GM08714 (cell line): ENCODE measurements around the gene PDLIM1.

Experiments used
- H3K4me3 ChIP-seq: fragments of 200-500 bp; sonication (Bioruptor generic); 2 replicates; pipeline ENCODE4 v1.5.1; 2014; ENCODE audit warnings: mild to moderate bottlenecking, low read length, inconsistent platforms
- ZNF274 ChIP-seq: IDR thresholded peaks from 2 replicates; pipeline ENCODE4 v1.6.1; 2012; ENCODE audit warnings: mild to moderate bottlenecking, low read depth, low read length

PDLIM1 gene

GRCh38 chr10:95327367-95327766, 36.6 kb upstream of the PDLIM1 start:
- no peak for TF ChIP-seq ZNF274
- no peak overlapping the region for H3K4me3 ChIP-seq

- no peak for TF ChIP-seq ZNF274
- H3K4me3 ChIP-seq: no peak overlapping the region
Observed at GRCh38 chr10:95326396-95326795, 35.6 kb upstream of the PDLIM1 start.

DNA sequence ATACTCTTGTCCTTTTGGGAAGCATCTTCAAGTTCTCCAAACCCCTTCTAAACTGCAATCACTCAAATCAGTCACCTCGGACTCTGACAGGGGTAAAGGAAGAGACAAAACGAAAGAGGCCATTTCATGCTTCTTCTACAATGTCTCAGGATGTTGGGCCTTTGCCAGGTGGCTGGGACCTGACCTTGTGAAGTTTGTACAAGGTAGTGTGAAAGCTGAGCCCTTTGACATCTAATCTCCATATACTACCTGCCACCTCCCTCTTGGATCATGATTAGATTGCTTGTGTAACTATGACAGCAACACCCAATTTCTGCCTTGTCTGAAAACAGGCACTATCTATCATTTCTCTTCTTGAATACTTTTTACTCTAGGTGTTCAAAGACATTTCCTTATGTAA, 35.1 kb upstream of the PDLIM1 start:
- no peak for TF ChIP-seq ZNF274
- no peak overlapping the region for H3K4me3 ChIP-seq

- no peak for TF ChIP-seq ZNF274
- no peak overlapping the region for H3K4me3 ChIP-seq
Observed at GRCh38 chr10:95324436-95325268, 33.8 kb upstream of the PDLIM1 start.

DNA sequence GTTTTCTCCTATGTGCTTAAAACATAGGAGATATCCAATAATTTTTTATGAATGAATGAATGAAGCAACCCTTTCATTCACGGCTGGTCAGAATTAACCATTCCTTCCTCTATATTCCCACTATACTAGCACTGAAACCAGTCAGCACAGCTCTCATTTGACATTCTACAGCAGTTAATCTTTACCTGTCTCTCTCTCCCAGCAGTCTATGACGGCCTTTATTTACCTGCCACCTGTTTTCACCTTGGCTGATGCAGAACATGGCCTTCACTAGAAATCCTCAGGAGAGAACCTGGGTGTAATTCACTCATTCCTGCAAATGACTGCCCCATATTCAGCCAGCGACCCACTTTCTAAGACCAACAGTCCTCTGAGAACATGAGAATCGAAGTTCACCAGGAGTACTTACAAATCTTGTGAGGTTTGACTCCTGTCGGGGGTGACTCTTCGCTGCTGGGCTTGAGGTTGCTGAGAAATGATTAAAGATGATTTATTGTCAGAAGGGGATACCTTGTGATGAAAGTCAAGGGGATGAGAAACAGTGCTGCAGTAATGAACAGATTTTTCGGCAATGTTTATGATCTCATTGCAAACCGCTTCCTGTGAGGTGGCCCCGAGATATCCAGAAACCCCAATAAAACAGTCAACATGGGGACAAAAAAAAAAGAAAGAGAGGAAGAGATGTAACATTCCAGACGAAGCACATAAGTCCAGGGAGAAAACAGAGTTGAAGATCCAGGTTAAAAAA, 30.9 kb upstream of the PDLIM1 start:
- H3K4me3 ChIP-seq: no peak overlapping the region
- no peak for TF ChIP-seq ZNF274

DNA sequence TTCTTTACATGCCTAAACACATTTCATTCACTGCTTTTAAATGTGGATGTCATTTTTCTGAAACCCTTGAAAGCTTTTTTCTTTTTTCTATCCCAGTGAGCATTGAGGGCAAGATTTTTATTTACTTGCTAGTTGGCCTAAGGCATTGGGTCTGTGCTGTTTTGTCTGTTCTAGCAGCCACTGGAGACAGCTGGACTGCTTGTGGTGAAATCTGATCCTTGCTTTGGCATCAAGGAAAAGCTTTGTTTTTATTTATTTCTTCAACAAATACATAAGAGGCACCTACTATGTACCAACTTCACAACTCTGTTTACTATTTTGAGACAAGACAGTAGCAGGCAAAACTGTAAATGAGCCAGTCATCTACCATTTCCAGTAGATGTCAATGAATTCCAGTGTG, 28.4 kb upstream of the PDLIM1 start:
- H3K4me3 ChIP-seq: no peak overlapping the region
- no peak for TF ChIP-seq ZNF274

GRCh38 chr10:95315509-95315908, 24.7 kb upstream of the PDLIM1 start:
- no peak for TF ChIP-seq ZNF274
- H3K4me3 ChIP-seq: no peak overlapping the region

DNA sequence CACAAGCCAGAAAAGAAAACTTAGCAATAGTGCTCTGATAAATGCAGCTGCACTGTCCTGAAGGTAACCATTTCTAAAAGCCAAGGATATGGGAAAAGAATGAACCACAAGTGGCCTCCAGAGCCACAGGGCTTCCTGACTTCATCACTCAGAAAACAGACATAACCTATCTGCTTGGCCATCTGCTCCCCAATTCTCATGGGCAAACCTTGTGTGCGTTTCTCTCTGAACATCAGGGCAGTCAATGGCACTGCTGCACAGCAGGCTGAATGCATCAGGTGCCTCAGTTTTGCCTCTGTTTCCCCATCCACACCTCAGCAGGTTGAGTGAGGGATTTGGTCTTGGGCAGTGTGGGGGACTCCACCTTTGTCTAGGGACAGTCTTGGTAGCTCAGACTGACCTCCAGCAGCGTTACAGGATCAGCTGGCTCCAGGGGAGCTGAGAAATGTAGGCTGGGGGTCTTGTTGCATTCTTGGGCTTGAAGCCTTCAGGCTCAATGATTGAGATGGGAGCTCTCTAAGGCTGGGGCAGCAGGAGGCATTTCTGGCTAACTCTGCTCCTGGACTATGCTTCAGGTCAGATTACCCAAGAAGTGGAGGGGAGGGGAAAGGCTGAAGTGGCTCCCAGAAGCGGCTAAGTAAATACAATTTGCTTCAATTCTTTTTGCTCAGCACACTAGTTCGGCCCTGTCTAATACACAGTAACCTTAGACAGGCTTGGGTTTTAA, 23.6 kb upstream of the PDLIM1 start:
- no peak for TF ChIP-seq ZNF274
- H3K4me3 ChIP-seq: no peak overlapping the region

GRCh38 chr10:95312986-95313495, 22.2 kb upstream of the PDLIM1 start:
- no peak for TF ChIP-seq ZNF274
- H3K4me3 ChIP-seq: no peak overlapping the region

DNA sequence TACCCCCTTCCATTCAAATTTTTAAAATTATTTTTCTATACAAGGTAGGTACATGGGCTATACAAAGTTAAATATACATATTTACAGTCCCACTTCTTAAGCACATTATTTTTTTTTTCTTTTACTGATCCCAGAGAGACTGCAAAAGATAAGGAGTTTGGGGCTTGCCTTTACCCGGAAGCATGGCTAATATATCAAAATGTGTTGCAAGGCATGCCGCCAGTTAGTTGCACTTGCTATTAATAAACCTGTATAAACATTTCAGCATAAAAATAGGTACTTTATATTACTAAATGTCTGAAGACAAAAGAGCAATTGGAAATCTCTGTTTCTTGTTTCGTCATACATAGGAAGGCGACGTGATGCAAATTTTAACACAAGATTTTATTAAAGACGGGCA, 21.5 kb upstream of the PDLIM1 start:
- no peak for TF ChIP-seq ZNF274
- H3K4me3 ChIP-seq: no peak overlapping the region

GRCh38 chr10:95309958-95310357, 19.2 kb upstream of the PDLIM1 start:
- no peak for TF ChIP-seq ZNF274
- H3K4me3 ChIP-seq: no peak overlapping the region

- no peak overlapping the region for H3K4me3 ChIP-seq
- TF ChIP-seq ZNF274: no peak
Observed at GRCh38 chr10:95308389-95309302, 17.8 kb upstream of the PDLIM1 start.

- H3K4me3 ChIP-seq: no peak overlapping the region
- no peak for TF ChIP-seq ZNF274
Observed at GRCh38 chr10:95306851-95307250, 16.0 kb upstream of the PDLIM1 start.
